ACHN (cell line): ENCODE results near the gene SLC4A1.

ENCODE experiments used
- DNase-seq: peaks from one replicate; pipeline ENCODE4 v3.0.0-alpha.2; 2015
- in situ Hi-C: cut with HindIII; loops from 2 replicates; pipeline ENCODE4 v1.10.0; 2017; ENCODE audit warnings: low sequenced_read_pairs, low pct_ligation_motif_present, low pct_unique_long_range_greater_than_20kb

Gene SLC4A1

GRCh38 chr17:44213403-44214229 is 54.3 kb downstream of the SLC4A1 start:
- in situ Hi-C loops = no loop called here
- no peak for DNase-seq

GRCh38 chr17:44212507-44213402 is 55.2 kb downstream of the SLC4A1 start:
- in situ Hi-C loops = no loop called here
- no peak for DNase-seq

- in situ Hi-C loops = no loop called here
- no peak for DNase-seq
Measured at GRCh38 chr17:44211281-44212265, 56.4 kb downstream of the SLC4A1 start.

GRCh38 chr17:44210342-44211192 is 57.4 kb downstream of the SLC4A1 start:
- in situ Hi-C loops = no loop called here

GRCh38 chr17:44209786-44210341 is 58.1 kb downstream of the SLC4A1 start:
- no peak for DNase-seq
- in situ Hi-C loops = loop anchor here (10.0 kb wide), 1 partner anchor 115 kb away; the partner anchor contains the start of gene SLC25A39

More at GRCh38 chr17:44210342-44211192, 57.4 kb downstream of the SLC4A1 start:
- peak; percentile 88 for DNase-seq

- no peak for DNase-seq
- in situ Hi-C loops = loop anchor here (10.0 kb wide), 1 partner anchor 117 kb away; the partner anchor contains the start of gene SLC25A39
Measured at GRCh38 chr17:44207743-44208142, 60.2 kb downstream of the SLC4A1 start.

- no peak for DNase-seq
- in situ Hi-C loops = loop anchor here (10.0 kb wide), 1 partner anchor 117 kb away; the partner anchor contains the start of gene SLC25A39
Measured at GRCh38 chr17:44207319-44207718, 60.6 kb downstream of the SLC4A1 start.

- in situ Hi-C loops = loop anchor here (10.0 kb wide), 1 partner anchor 118 kb away; the partner anchor contains the start of gene SLC25A39
- DNase-seq = no peak
Measured at GRCh38 chr17:44206825-44207155, 61.1 kb downstream of the SLC4A1 start.

GRCh38 chr17:44205962-44206824 is 61.7 kb downstream of the SLC4A1 start:
- DNase-seq = peak; percentile 30
- in situ Hi-C loops = loop anchor here (10.0 kb wide), 1 partner anchor 119 kb away; the partner anchor contains the start of gene SLC25A39

- peak; percentile 39 for DNase-seq
- in situ Hi-C loops = loop anchor here (10.0 kb wide), 1 partner anchor 120 kb away; the partner anchor contains the start of gene SLC25A39
Measured at GRCh38 chr17:44204441-44204882, 63.5 kb downstream of the SLC4A1 start.

GRCh38 chr17:44203731-44204440 is 64.0 kb downstream of the SLC4A1 start:
- DNase-seq = peak; percentile 72
- in situ Hi-C loops = loop anchor here (10.0 kb wide), 1 partner anchor 121 kb away; the partner anchor contains the start of gene SLC25A39

- in situ Hi-C loops = loop anchor here (10.0 kb wide), 1 partner anchor 122 kb away; the partner anchor contains the start of gene SLC25A39
- no peak for DNase-seq
Measured at GRCh38 chr17:44202756-44203155, 65.2 kb downstream of the SLC4A1 start.

- in situ Hi-C loops = loop anchor here (10.0 kb wide), 1 partner anchor 124 kb away; the partner anchor contains the start of gene SLC25A39
- DNase-seq = no peak
Measured at GRCh38 chr17:44200478-44201155, 67.3 kb downstream of the SLC4A1 start.
